A549 (cell line): ENCODE data around the gene IL3RA. TPM values are rescaled to one million over a fixed set of nuclear protein-coding genes. Genes with fewer than 3 reads are reported as not detected.
"Not testable (repeated sequence)": the region's sequence is repeated elsewhere in the genome, so short reads cannot be mapped to it uniquely, and the experiment has no call there.

Source experiments
- ATAC-seq, 2 experiments: fragments of 200-7000 bp in 1 of 2; fragments of >200 bp in 1 of 2; cut with Nextera tagmentation in 1 of 2; cut with Tn5 transposase in 1 of 2; 3 replicates each; pipeline versions ENCODE4 v1.8.0 to v1.9.1; 2018 to 2020; ENCODE audit warnings: mild to moderate bottlenecking in 1 of 2, moderate library complexity in 1 of 2
- CTCF ChIA-PET: fragments of 300-600 bp; sonication (Branson Sonifier 250); formaldehyde crosslinking; extraction: SDS; loops from one replicate; lab custom pipeline; 2021; ENCODE audit warnings: antibody characterized with exemption, inconsistent platforms; lab: Yijun Ruan, JAX
- POLR2A ChIA-PET: fragments of 350-600 bp; formaldehyde crosslinking; extraction: SDS; loops from one replicate; lab custom pipeline; 2021; ENCODE audit warnings: antibody characterized with exemption, inconsistent platforms; lab: Yijun Ruan, JAX
- DNase-seq, 2 experiments: peaks; one replicate each; pipeline versions ENCODE4 v3.0.0 to v3.0.0-alpha.2; 2011 to 2016; ENCODE audit warnings: low read depth in 1 of 2, low spot score in 1 of 2
- FAIRE-seq: peaks from 2 replicates; lab custom pipeline; 2011; peaks lifted over from hg19 to GRCh38; lab: Jason Lieb, UNC
- H3K27ac ChIP-seq, 2 experiments: fragments of >200 bp; sonication (Bioruptor Twin); formaldehyde crosslinking; 3 replicates each; pipeline ENCODE4 v1.5.1; 2016 to 2017
- H3K4me1 ChIP-seq: fragments of >200 bp; sonication (Bioruptor Twin); formaldehyde crosslinking; 3 replicates; pipeline ENCODE4 v1.6.1; 2016
- H3K4me2 ChIP-seq: fragments of >200 bp; sonication (Bioruptor Twin); formaldehyde crosslinking; 3 replicates; pipeline ENCODE4 v1.6.1; 2016
- H3K4me3 ChIP-seq: fragments of >200 bp; sonication (Bioruptor Twin); formaldehyde crosslinking; 3 replicates; pipeline ENCODE4 v1.5.1; 2016
- H3K9me3 ChIP-seq: fragments of >200 bp; sonication (Bioruptor Twin); formaldehyde crosslinking; 3 replicates; pipeline ENCODE4 v1.6.1; 2016
- CHD4 ChIP-seq: fragments of 200-600 bp; sonication (generic); IDR thresholded peaks from 2 replicates; pipeline ENCODE4 v1.6.1; 2016; ENCODE audit warnings: antibody characterized with exemption, mild to moderate bottlenecking, borderline replicate concordance
- EP300 ChIP-seq, 2 experiments: fragments of >200 bp; sonication (Bioruptor Twin); formaldehyde crosslinking; IDR thresholded peaks; 2 replicates in 1 of 2; 3 replicates in 1 of 2; pipeline ENCODE4 v1.6.1; 2016 to 2017
- FOSL2 ChIP-seq, 2 experiments: fragments of 450-650 bp in 1 of 2; fragments of >200 bp in 1 of 2; sonication (Bioruptor Twin) in 1 of 2; formaldehyde crosslinking; IDR thresholded peaks; 2 replicates each; pipeline versions ENCODE4 v1.5.0 to v1.6.1; 2016 to 2020; ENCODE audit warnings: mild to moderate bottlenecking in 1 of 2, moderate library complexity in 1 of 2
- HDAC2 ChIP-seq: fragments of 200-600 bp; sonication (generic); IDR thresholded peaks from 2 replicates; pipeline ENCODE4 v1.6.1; 2016
- MYC ChIP-seq: IDR thresholded peaks from 2 replicates; pipeline ENCODE4 v1.6.1; 2012; ENCODE audit warnings: mild to moderate bottlenecking, inconsistent platforms, low read length, improper control_type of control experiment, borderline replicate concordance
- NR3C1 ChIP-seq: fragments of >200 bp; sonication (Bioruptor Twin); formaldehyde crosslinking; IDR thresholded peaks from 3 replicates; pipeline ENCODE4 v1.6.1; 2017
- PBX3 ChIP-seq: IDR thresholded peaks from 2 replicates; pipeline ENCODE4 v1.6.1; 2012
- RARB ChIP-seq: fragments of 250-450 bp; sonication (Bioruptor Pico); IDR thresholded peaks from 2 replicates; pipeline ENCODE4 v1.8.0; 2021; ENCODE audit warnings: mild to moderate bottlenecking, moderate library complexity
- RCOR1 ChIP-seq: fragments of 150-350 bp; IDR thresholded peaks from 2 replicates; pipeline ENCODE4 v1.6.1; 2014; ENCODE audit warnings: antibody characterized with exemption, low read length, low read depth
- RNF2 ChIP-seq: fragments of 200-600 bp; sonication (generic); IDR thresholded peaks from 2 replicates; pipeline ENCODE4 v1.6.1; 2016; ENCODE audit warnings: low read depth, mild to moderate bottlenecking, antibody characterized with exemption, moderate library complexity, borderline replicate concordance
- SMC3 ChIP-seq: fragments of >200 bp; sonication (Bioruptor Twin); formaldehyde crosslinking; IDR thresholded peaks from 3 replicates; pipeline ENCODE4 v1.6.1; 2018; ENCODE audit warnings: inconsistent platforms
- SREBF2 ChIP-seq: fragments of 450-650 bp; IDR thresholded peaks from 2 replicates; pipeline ENCODE4 v1.6.1; 2014; ENCODE audit warnings: mild to moderate bottlenecking, moderate library complexity
- TFCP2L1 ChIP-seq: fragments of 250-450 bp; sonication (Bioruptor Pico); IDR thresholded peaks from 2 replicates; pipeline ENCODE4 v1.5.0; 2021; ENCODE audit warnings: mild to moderate bottlenecking
- TP53 ChIP-seq: fragments of 250-450 bp; sonication (Bioruptor Pico); IDR thresholded peaks from 2 replicates; pipeline ENCODE4 v1.5.0; 2021; ENCODE audit warnings: mild to moderate bottlenecking, moderate library complexity
- ZC3H11A ChIP-seq: fragments of 450-650 bp; IDR thresholded peaks from 2 replicates; pipeline ENCODE4 v1.6.1; 2014; ENCODE audit warnings: antibody characterized with exemption, mild to moderate bottlenecking
- ZNF302 ChIP-seq: fragments of 250-450 bp; sonication (Bioruptor Pico); IDR thresholded peaks from 2 replicates; pipeline ENCODE4 v1.9.0; 2021; ENCODE audit warnings: inconsistent platforms, mild to moderate bottlenecking, moderate library complexity
- ZSCAN20 ChIP-seq: fragments of 250-450 bp; sonication (Bioruptor Pico); IDR thresholded peaks from 2 replicates; pipeline ENCODE4 v1.8.0; 2022; ENCODE audit warnings: mild to moderate bottlenecking, moderate library complexity
- WGBS: methylation state at CpG from one replicate; pipeline ENCODE4 v1.1.6; 2017; ENCODE audit errors: missing lambda C conversion rate; 5-methylcytosine and 5-hydroxymethylcytosine counted together
- polyA plus RNA-seq, 4 experiments: library from polyadenylated mRNA; depleted of rRNA in 3 of 4; stranded (reverse); fragments of >200 nt; fragmentation: RNase III in 1 of 4; extraction: RNeasy Plus Mini Kit Qiagen cat#74134 plus additional on column Dnase treatment in 1 of 4; gene quantifications; 2 replicates in 3 of 4; 3 replicates in 1 of 4; pipeline ENCODE4 v1.2.3, GENCODE V29; 2011 to 2017
- TF ChIP-seq, protein P1 (sequence below): fragments of 250-450 bp; sonication (Bioruptor Pico); IDR thresholded peaks from 2 replicates; pipeline ENCODE4 v1.5.0; 2021; ENCODE audit warnings: mild to moderate bottlenecking, moderate library complexity, borderline replicate concordance
- TF ChIP-seq, protein P2 (sequence below): fragments of 250-450 bp; sonication (Bioruptor Pico); IDR thresholded peaks from 2 replicates; pipeline ENCODE4 v1.5.0; 2020; ENCODE audit warnings: low read depth, mild to moderate bottlenecking, moderate library complexity

IL3RA gene
- polyA plus RNA-seq, 2 of the 4 experiments (the other 2 are of a cell fraction), result 0.31 TPM; not detected in 1

- H3K4me3 ChIP-seq, result no peak overlapping the region
- no peak for FAIRE-seq
- no peak for DNase-seq
- no peaks in the 10 kb centered on the region for H3K4me1 ChIP-seq
- TF ChIP-seq EP300 (IDR thresholded peaks at IDR 0.05) (no peak), SREBF2 (no peak), ZC3H11A (no peak), FOSL2 (IDR thresholded peaks at IDR 0.05) (no peak), FOSL2 (CRISPR knock-in tag; IDR thresholded peaks at IDR 0.05) (no peak), HDAC2 (no peak), TFCP2L1 (CRISPR knock-in tag) (no peak), MYC (no peak), ZSCAN20 (CRISPR knock-in tag) (no peak), SMC3 (no peak), ZNF302 (no peak), RCOR1 (no peak), NR3C1 (no peak)
- TF ChIP-seq, protein P1, sequence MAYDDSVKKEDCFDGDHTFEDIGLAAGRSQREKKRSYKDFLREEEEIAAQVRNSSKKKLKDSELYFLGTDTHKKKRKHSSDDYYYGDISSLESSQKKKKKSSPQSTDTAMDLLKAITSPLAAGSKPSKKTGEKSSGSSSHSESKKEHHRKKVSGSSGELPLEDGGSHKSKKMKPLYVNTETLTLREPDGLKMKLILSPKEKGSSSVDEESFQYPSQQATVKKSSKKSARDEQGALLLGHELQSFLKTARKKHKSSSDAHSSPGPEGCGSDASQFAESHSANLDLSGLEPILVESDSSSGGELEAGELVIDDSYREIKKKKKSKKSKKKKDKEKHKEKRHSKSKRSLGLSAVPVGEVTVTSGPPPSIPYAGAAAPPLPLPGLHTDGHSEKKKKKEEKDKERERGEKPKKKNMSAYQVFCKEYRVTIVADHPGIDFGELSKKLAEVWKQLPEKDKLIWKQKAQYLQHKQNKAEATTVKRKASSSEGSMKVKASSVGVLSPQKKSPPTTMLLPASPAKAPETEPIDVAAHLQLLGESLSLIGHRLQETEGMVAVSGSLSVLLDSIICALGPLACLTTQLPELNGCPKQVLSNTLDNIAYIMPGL (CRISPR knock-in tag), result no peak
- ChIA-PET POLR2A (no interaction called here), CTCF (no interaction called here)
- H3K27ac ChIP-seq, result no peak overlapping the region
- WGBS, result 84% methylated on average over 9 of the region's 9 CpGs
- ATAC-seq, result no peak
- H3K4me2 ChIP-seq, result no peak overlapping the region
- H3K9me3 ChIP-seq, result peaks cover 27% of the 10 kb centered on the region
Measured at GRCh38 chrX:1424147-1424851, 87.7 kb downstream of the IL3RA start.

- no peaks in the 10 kb centered on the region for H3K4me1 ChIP-seq
- TF ChIP-seq FOSL2 (IDR thresholded peaks at IDR 0.05), result no peak
- no peak for TF ChIP-seq FOSL2 (CRISPR knock-in tag; IDR thresholded peaks at IDR 0.05)
- no peak for TF ChIP-seq RNF2
- TF ChIP-seq TP53 (CRISPR knock-in tag), result no peak
- TF ChIP-seq CHD4, result no peak
- no peak for TF ChIP-seq SMC3
- no peak for TF ChIP-seq ZC3H11A
- no peak for TF ChIP-seq PBX3
- TF ChIP-seq ZSCAN20 (CRISPR knock-in tag), result no peak
- TF ChIP-seq, protein P2, sequence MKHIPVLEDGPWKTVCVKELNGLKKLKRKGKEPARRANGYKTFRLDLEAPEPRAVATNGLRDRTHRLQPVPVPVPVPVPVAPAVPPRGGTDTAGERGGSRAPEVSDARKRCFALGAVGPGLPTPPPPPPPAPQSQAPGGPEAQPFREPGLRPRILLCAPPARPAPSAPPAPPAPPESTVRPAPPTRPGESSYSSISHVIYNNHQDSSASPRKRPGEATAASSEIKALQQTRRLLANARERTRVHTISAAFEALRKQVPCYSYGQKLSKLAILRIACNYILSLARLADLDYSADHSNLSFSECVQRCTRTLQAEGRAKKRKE, result no peak
- TF ChIP-seq RARB (CRISPR knock-in tag), result no peak
- TF ChIP-seq, all 56 proteins: peak for 0
- Histone ChIP-seq H3K9me3 (peaks cover 27% of the 10 kb centered on the region), H3K27ac (no peak overlapping the region), H3K4me3 (no peak overlapping the region), H3K4me2 (no peak overlapping the region)
- CTCF ChIA-PET, result no interaction called here
- ATAC-seq, result no peak
- DNase-seq, result no peak
- POLR2A ChIA-PET, result no interaction called here
- 87% methylated on average over 10 of the region's 10 CpGs for WGBS
- no peak for FAIRE-seq
Measured at GRCh38 chrX:1425381-1425780, 88.8 kb downstream of the IL3RA start.

DNA sequence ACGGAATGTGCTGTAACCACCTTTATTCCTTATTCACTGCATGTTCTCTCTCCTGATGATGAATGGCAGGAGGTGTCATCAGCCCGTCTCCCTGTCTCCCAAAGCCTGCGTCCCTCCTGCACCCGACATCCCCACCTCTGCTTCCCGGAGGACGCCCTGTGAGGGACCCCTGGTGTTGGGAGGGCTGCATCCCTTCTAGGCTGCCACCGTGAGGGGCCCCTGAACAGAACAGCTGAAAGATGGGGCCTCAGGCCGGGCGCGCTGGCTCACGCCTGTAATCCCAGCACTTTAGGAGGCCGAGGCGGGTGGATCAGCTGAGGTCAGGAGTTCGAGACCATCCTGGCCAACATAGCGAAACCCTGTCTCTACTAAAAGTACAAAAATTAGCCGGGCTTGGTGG, 89.7 kb downstream of the IL3RA start:
- WGBS, result 93% methylated on average over 15 of the region's 16 CpGs
- FAIRE-seq, H3K4me2 ChIP-seq, H3K4me1 ChIP-seq, POLR2A ChIA-PET, H3K4me3 ChIP-seq, DNase-seq, H3K27ac ChIP-seq, ATAC-seq, CTCF ChIA-PET: not testable (repeated sequence)
- peaks cover 25% of the 10 kb centered on the region for H3K9me3 ChIP-seq
